Measurements from ENCODE around the gene UGT1A7. TPM values are rescaled to one million over a fixed set of nuclear protein-coding genes. Genes with fewer than 3 reads are reported as not detected.

Gene UGT1A7
- total and polyA plus RNA-seq, 9 of the 15 experiments (the other 6 are each of a cell fraction or from before 2014, with no cell fraction given), result not detected

- ChIA-PET CTCF (ENCODE audit: low intra/inter-chr PET ratio) (no interaction called here), POLR2A (no interaction called here)
- no peaks in the 10 kb centered on the region for H3K4me1 ChIP-seq (replicated peaks in 1 of 2; ENCODE audit: control insufficient read depth in 2 of 2, insufficient read depth in 2 of 2, low read length in 2 of 2)
- WGBS (ENCODE audit: insufficient coverage, low coverage, missing lambda C conversion rate), result 0% methylated on average over 1 of the region's 1 CpG
- no peak overlapping the region for H3K4me2 ChIP-seq (ENCODE audit: insufficient read depth, low read length)
- ATAC-seq, result no peak
- TF ChIP-seq CTCF (IDR thresholded peaks at IDR 0.05 in 2 of 3, conservative IDR thresholded peaks at IDR 0.05 in 1 of 3; ENCODE audit: insufficient read depth in 2 of 3, low read depth in 1 of 3, low read length in 3 of 3) (0 out of 6 replicates have a peak, but pooled peaks of 1 of the 3 experiments have one; percentile 3), BCL6 (CRISPR knock-in tag; IDR thresholded peaks at IDR 0.05) (no peak)
- H3K36me3 ChIP-seq (ENCODE audit: control insufficient read depth, insufficient read depth, low read length), result no peaks in the 10 kb centered on the region
- BruUV-seq (replicated peaks), result no TSS peak
- in situ Hi-C loops (cut with MboI), result no loop called here
- no peaks in the 10 kb centered on the region for H4K20me1 ChIP-seq (replicated peaks; ENCODE audit: control insufficient read depth, insufficient read depth, low read length)
- no peak overlapping the region for H3K27ac ChIP-seq (ENCODE audit: extremely low read depth, low read depth, low read length)
- no peak overlapping the region for H2AFZ ChIP-seq (ENCODE audit: low read depth, low read length)
- H3K9me3 ChIP-seq (replicated peaks; ENCODE audit: control insufficient read depth, insufficient read depth, low read depth, low read length), result no peaks in the 10 kb centered on the region
- no peaks in the 10 kb centered on the region for H3K27me3 ChIP-seq (ENCODE audit: control insufficient read depth in 2 of 2, insufficient read depth in 2 of 2, low read length in 2 of 2)
- H3K79me2 ChIP-seq (ENCODE audit: control insufficient read depth, insufficient read depth, low read length), result no peaks in the 10 kb centered on the region
- no peak for FAIRE-seq
- no peak overlapping the region for H3K4me3 ChIP-seq
- H3K9ac ChIP-seq (ENCODE audit: insufficient read depth in 1 of 2, low read depth in 2 of 2, low read length in 2 of 2), result no peak overlapping the region
- DNase-seq (ENCODE audit: extremely low read depth in 1 of 4, low spot score in 3 of 4), result no peak
- intact Hi-C loops (cut with micrococcal nuclease), result no loop called here
- H3K9me1 ChIP-seq (ENCODE audit: control insufficient read depth, insufficient read depth, low read length), result no peaks in the 10 kb centered on the region
Measured at GRCh38 chr2:233674314-233674713, 7.4 kb upstream of the UGT1A7 start.

GRCh38 chr2:233674995-233675394, 6.7 kb upstream of the UGT1A7 start:
- ATAC-seq, result no peak
- BruUV-seq (replicated peaks), result no TSS peak
- Histone ChIP-seq H3K36me3 (ENCODE audit: control insufficient read depth, insufficient read depth, low read length) (no peaks in the 10 kb centered on the region), H3K79me2 (ENCODE audit: control insufficient read depth, insufficient read depth, low read length) (no peaks in the 10 kb centered on the region), H3K4me1 (replicated peaks in 1 of 2; ENCODE audit: control insufficient read depth in 2 of 2, insufficient read depth in 2 of 2, low read length in 2 of 2) (no peaks in the 10 kb centered on the region), H3K9me1 (ENCODE audit: control insufficient read depth, insufficient read depth, low read length) (no peaks in the 10 kb centered on the region), H3K27me3 (ENCODE audit: control insufficient read depth in 2 of 2, insufficient read depth in 2 of 2, low read length in 2 of 2) (no peaks in the 10 kb centered on the region), H3K9me3 (replicated peaks; ENCODE audit: control insufficient read depth, insufficient read depth, low read depth, low read length) (no peaks in the 10 kb centered on the region), H3K9ac (ENCODE audit: insufficient read depth in 1 of 2, low read depth in 2 of 2, low read length in 2 of 2) (no peak overlapping the region), H4K20me1 (replicated peaks; ENCODE audit: control insufficient read depth, insufficient read depth, low read length) (no peaks in the 10 kb centered on the region), H3K27ac (ENCODE audit: extremely low read depth, low read depth, low read length) (no peak overlapping the region), H3K4me2 (ENCODE audit: insufficient read depth, low read length) (no peak overlapping the region), H2AFZ (ENCODE audit: low read depth, low read length) (no peak overlapping the region), H3K4me3 (no peak overlapping the region)
- no peak for FAIRE-seq
- in situ Hi-C loops (cut with MboI), result no loop called here
- ChIA-PET CTCF (ENCODE audit: low intra/inter-chr PET ratio) (no interaction called here), POLR2A (no interaction called here)
- TF ChIP-seq DMBX1 (CRISPR knock-in tag; IDR thresholded peaks at IDR 0.05; ENCODE audit: borderline replicate concordance), result no peak
- TF ChIP-seq ZBTB8A (IDR thresholded peaks at IDR 0.05; ENCODE audit: partially characterized antibody), result no peak
- TF ChIP-seq SNIP1 (IDR thresholded peaks at IDR 0.05; ENCODE audit: low read depth), result no peak
- TF ChIP-seq SP2 (IDR thresholded peaks at IDR 0.05; ENCODE audit: extremely low read depth, low read depth, low read length, poor library complexity, severe bottlenecking), result no peak
- no peak for TF ChIP-seq NBN (IDR thresholded peaks at IDR 0.05; ENCODE audit: low read depth)
- TF ChIP-seq CHAMP1 (IDR thresholded peaks at IDR 0.05), result no peak
- TF ChIP-seq ZNF57 (CRISPR knock-in tag; IDR thresholded peaks at IDR 0.05), result no peak
- 0% methylated on average over 4 of the region's 4 CpGs for WGBS (ENCODE audit: insufficient coverage, low coverage, missing lambda C conversion rate)
- DNase-seq (ENCODE audit: extremely low read depth in 1 of 4, low spot score in 3 of 4), result no peak
- intact Hi-C loops (cut with micrococcal nuclease), result no loop called here
